Epidermal melanocyte (primary cell): ENCODE measurements around the gene KCNJ8.
"Not testable (repeated sequence)": the region's sequence is repeated elsewhere in the genome, so short reads cannot be mapped to it uniquely, and the experiment has no call there.

ENCODE experiments used
- DNase-seq: peaks from one replicate; pipeline ENCODE4 v3.0.0; 2011; ENCODE audit warnings: low spot score; ENCODE audit not compliant: insufficient read length

Gene KCNJ8

GRCh38 chr12:21774358-21775132 lies at the start of gene KCNJ8:
TSS of gene KCNJ8 (minus strand) at chr12:21774706. CDS start at chr12:21773616, 1,090 bp downstream.
- DNase-seq = no peak

DNA sequence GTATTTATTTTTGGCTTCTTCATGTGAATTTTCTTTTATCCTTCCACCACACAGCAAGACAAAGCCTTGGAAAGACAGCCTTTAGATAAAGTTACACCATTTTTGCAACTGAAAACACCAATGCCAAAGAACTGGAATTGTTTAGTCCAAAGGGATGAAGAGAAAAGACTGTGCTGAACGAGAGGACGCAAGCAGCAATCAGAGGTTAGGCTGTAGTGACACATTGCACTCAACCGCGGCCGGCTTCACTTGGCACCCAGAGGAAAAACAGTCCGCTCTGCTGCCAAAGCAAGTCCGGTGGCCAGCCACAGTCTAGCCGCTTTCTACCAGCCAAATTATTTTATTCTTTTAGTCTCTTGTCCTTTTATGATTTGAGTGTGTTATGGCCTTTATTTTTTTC lies 49.1 kb upstream of the KCNJ8 start:
- no peak for DNase-seq

DNA sequence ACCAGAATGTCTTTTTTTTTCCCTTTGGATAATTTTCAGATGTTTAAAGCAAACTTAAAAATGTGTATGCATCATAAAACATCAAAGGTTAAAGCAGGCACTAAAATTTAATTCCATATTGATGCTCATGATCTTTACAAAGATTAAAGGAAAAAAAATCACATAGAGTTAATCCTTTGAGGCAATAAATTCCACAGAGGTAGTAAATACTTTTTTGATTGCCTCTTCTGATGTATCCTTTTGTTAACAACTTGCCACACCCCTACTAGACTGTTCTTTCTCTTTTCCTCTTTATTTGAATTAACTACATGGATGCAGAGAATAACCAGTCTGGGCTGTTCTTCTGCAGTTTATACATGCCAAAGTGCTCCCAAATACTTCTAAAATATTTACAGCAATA lies 45.2 kb upstream of the KCNJ8 start:
- DNase-seq = no peak

DNA sequence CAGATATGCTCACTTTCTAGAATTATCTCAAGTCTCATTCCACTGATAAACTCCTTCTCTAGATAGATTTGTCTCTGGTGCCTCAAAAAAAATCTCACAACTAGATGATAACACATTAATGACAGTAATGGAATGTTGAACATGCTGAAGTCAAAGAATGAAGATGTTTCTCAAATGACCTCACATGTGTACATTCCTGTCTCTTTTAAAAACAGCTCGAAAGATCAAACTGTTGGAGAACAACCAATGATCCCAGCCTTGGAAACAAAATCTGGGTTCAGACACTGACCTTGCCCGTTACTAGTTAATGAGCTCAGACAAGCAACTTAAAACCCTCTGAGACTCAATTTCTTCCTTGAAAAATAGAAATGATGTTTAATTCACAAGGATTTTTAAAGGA lies 44.7 kb upstream of the KCNJ8 start:
- DNase-seq = no peak

GRCh38 chr12:21818627-21819026 lies 44.1 kb upstream of the KCNJ8 start:
- no peak for DNase-seq

GRCh38 chr12:21815306-21816062 lies 41.0 kb upstream of the KCNJ8 start:
- DNase-seq = no peak

- no peak for DNase-seq
These were observed 40.3 kb upstream of the KCNJ8 start for GRCh38 chr12:21814814-21815213.

DNA sequence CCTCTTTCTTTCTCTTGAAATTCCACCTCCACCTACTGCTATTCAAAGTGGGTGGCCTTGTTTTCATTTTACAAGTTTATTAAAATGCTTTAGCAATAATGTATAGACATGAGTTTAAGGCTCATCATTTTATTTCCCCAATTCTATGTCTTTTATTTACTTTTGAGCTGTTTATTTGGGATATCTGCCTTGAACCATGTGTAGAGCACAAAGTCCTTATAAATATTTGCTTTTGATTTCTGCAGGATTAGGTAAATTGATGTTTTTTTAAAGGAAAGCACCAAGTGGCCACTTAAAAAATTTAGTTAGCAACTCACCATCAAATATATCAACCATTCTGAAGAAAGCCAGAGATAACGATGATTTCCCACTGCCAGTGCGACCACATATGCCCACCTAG lies 39.8 kb upstream of the KCNJ8 start:
- DNase-seq = no peak

DNA sequence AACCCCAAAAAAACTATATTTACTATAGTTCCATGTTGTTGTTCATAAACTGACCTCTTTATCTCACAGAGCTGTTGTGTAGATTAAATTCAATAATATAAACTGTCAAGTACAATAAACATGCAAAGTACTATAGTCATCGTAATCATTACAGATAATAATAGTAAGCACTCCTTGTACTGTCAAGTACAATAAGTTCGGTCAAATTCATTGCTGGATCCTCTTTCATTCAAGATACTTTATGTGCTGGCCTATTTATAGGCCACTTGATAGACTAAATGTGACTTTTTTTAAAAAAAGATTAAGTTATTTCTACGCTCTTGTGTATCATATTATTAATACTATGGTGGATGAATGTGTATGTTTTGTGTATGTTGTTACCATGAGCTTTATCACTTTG lies 39.2 kb upstream of the KCNJ8 start:
- DNase-seq = no peak

- no peak for DNase-seq
These were observed 38.6 kb upstream of the KCNJ8 start for GRCh38 chr12:21813125-21813524.

DNA sequence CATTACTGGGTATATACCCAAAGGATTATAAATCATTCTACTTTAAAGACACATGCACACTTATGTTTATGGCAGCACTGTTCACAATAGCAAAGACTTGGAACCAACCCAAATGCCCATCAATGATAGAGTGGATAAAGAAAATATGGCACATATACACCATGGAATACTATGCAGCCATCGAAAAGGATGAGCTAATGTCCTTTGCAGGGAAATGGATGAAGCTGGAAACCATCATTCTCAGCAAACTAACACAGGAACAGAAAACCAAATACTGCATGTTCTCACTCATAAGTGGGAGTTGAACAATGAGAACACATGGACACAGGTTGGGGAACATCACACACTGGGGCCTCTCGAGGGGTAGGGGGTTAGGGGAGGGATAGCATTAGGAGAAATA lies 37.8 kb upstream of the KCNJ8 start:
- DNase-seq = not testable (repeated sequence)

DNA sequence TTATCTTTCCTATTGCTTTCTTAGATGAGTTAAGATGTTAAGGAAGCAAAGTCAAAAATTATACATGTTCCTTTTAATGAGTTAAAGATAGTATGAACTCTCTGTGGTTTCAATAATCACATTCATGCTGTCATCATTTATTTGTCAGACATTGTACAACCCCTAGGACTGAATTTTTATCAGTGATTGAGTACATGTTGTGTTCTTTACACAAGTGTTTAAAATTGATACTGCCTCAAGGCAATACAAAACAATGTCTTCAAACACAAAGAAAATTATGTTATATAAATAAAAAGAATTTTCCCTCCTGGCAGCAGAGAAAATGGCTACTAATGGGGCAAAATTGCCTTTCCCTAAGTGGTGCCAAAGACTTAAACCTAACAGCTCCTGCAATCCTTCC lies 34.6 kb upstream of the KCNJ8 start:
- DNase-seq = no peak

DNA sequence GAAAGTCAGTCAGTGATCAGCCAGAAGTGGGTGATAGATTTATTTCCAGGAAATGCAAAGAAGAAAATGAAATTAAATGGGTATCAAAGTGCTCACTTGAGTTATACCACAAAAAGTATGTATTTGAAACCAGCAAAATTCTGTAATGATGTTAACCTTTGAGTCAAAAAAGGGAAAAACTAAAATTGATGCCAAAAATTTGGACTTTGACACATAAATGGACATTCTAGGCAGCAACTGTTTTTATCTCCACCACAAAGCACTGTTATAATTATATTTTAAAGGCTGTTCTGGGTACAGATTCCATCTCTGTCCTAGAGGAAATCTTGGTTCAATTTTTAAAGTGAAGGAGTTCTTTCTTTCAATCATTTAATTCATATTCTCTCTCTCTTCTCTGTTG lies 31.7 kb upstream of the KCNJ8 start:
- no peak for DNase-seq

- no peak for DNase-seq
These were observed 27.2 kb upstream of the KCNJ8 start for GRCh38 chr12:21801522-21802288.

DNA sequence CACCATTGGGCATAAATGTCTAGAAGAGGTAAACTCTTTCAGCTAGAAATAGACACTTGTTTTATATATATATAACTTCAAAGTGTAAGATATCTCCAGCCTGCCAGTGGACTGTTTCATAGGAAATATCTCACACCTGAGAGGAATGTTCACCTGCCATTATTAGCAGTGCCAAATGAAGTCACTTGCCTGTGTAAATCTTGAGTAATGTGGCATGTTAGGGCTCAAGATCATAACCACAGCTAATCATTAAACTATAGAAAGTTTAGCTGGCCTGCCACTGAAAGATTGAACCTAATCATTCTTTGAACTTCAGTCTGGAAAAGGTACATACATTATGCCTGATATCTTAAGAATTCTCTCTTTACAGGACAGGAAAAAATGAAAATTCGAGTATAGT lies 25.5 kb upstream of the KCNJ8 start:
- no peak for DNase-seq

- DNase-seq = no peak
These were observed 23.0 kb upstream of the KCNJ8 start for GRCh38 chr12:21797539-21797938.

DNA sequence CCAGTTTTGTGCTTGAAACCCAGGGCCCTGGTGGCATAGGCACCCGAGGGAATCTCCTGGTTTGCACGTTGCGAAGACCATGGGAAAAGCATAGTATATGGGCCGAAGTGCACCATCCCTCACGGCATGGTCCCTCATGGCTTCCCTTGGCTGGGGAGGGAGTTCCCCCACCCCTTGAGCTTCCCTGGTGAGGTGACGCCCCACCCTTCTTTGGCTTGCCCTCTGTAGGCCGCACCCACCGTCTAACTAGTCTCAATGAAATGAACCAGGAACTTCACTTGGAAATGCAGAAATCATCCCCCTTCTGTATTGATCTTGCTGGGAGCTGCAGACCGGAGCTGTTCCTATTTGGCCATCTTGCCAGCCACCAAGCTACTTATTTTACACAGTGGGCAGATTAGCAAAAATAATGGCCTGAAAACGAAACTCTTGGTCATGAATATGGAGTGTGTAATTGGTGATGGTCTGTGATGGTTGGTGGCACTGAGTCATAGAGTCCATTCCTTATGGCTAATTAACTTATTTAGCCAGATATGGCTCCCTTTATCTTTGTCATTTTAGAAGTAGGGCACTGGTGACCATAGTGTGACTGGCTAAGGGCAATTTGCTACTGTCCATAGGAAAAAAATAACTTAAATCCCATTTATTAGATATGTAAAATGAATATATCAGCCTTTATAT lies 21.3 kb upstream of the KCNJ8 start:
- DNase-seq = no peak

DNA sequence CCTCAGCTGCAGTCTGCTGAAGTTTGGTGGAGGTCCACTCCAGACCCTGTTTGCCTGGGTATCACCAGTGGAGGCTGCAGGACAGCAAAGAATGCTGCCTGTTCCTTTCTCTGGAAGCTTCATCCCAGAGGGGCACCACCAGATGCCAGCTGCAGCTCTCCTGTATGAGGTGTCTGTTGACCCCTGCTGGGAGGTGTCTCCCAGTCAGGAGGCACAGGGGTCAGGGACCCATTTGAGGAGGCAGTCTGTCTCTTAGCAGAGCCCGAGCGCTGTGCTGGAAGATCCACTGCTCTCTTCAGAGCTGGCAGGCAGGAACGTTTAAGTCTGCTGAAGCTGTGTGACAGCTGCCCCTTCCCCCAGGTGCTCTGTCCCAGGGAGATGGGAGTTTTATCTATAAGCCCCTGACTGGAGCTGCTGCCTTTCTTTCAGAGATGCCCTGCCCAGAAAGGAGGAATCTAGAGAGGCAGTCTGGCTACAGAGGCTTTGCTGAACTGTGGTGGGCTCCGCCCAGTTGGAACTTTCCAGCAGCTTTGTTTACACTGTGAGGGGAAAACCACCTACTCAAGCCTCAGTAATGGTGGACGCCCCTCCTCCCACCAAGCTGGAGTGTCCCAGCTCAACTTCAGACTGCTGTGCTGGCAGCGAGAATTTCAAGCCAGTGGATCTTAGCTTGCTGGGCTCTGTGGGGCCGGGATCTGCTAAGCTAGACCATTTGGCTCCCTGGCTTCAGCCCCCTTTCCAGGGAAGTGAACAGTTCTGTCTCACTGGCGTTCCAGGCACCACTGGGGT lies 20.5 kb upstream of the KCNJ8 start:
- DNase-seq = not testable (repeated sequence)

- not testable (repeated sequence) for DNase-seq
These were observed 15.2 kb upstream of the KCNJ8 start for GRCh38 chr12:21789687-21790086.

DNA sequence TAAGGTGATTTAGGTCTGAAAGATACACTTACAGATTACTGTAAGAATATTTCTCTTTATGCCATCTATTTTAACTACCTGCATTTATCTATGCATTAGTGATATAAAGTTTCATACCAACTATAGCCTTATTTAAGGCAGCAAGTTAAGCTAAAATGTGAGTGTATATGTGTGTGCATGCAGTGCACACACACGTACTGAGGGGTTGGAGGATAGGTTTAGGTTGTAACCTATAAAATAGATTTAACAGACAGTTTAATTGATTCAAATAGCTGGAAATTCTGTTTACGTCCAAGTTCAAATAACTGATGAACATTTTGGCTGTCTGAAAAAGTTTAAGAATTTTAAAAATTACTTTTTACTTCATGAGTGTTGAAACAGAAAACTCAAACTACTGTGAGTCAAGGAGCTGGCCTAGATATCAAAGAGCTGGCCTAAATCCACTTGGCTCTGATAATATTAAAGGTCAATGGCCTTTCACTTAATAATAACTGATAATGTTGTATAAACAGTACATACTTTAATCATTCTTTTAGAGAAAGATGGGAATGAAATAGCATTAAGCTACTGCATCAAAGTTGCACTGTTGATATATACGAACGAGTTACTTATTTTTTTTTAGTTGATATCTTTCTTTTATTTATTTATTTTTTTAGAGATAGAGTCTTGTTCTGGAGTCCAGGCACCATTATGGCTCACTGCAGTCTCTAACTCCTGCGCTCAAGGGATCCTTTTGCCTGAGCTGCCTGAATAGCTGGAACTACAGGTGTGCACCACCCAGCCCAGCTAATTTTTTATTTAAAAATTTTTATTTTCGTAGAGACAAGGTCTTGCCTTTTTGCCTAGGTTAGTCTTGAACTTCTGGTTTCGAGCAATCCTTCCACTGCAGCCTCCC lies 13.8 kb upstream of the KCNJ8 start:
- DNase-seq = no peak
